Natural killer cell treated with Interleukin-12 subunit alpha and Interleukin-12 subunit beta and Interleukin-15 and Interleukin-18, amount 100 ng/mL, for 72 hours (primary cell): Measurements from ENCODE around the gene NIPSNAP2. TPM values are rescaled to one million over a fixed set of nuclear protein-coding genes. Genes with fewer than 3 reads are reported as not detected.
"Not testable (repeated sequence)": the region's sequence is repeated elsewhere in the genome, so short reads cannot be mapped to it uniquely, and the experiment has no call there.

Experiments used
- ATAC-seq, 2 donors: fragments of 150-1000 bp; cut with Tn5 transposase in 1 of 2; sonication (Bioruptor Pico), chemical (Tn5 transposase) in 1 of 2; 2 replicates each; pipeline ENCODE4 v1.10.0; 2021
- DNase-seq: peaks from one replicate; pipeline ENCODE4 v3.0.0; 2022; ENCODE audit warnings: low spot score
- H3K27ac Mint-ChIP-seq, 2 donors: 1 replicate in 1 of 2; 2 replicates in 1 of 2; pipeline ENCODE4 v1.8.0; 2022; ENCODE audit warnings: mixed read lengths in 2 of 2, mild to moderate bottlenecking in 1 of 2, moderate library complexity in 1 of 2
- H3K27me3 Mint-ChIP-seq, 2 donors: 1 replicate in 1 of 2; 2 replicates in 1 of 2; pipeline ENCODE4 v1.8.0; 2022; ENCODE audit warnings: mixed read lengths in 2 of 2
- H3K36me3 Mint-ChIP-seq: one replicate; pipeline ENCODE4 v1.8.0; 2022; ENCODE audit warnings: mixed read lengths
- H3K4me1 Mint-ChIP-seq, 2 donors: 1 replicate in 1 of 2; 2 replicates in 1 of 2; pipeline ENCODE4 v1.8.0; 2022; ENCODE audit warnings: low read depth in 2 of 2, mixed read lengths in 2 of 2, mild to moderate bottlenecking in 1 of 2
- H3K4me3 Mint-ChIP-seq: one replicate; pipeline ENCODE4 v1.8.0; 2022; ENCODE audit warnings: mixed read lengths
- H3K9me3 Mint-ChIP-seq: 2 replicates; pipeline ENCODE4 v1.8.0; 2022; ENCODE audit warnings: mixed read lengths
- total RNA-seq, 2 donors: library from RNA; stranded (reverse); gene quantifications; one replicate each; pipeline ENCODE4 v1.2.3, GENCODE V29; 2022

The NIPSNAP2 gene
- 10 to 100 TPM; 22.1 to 29.0 TPM for total RNA-seq

- H3K27ac Mint-ChIP-seq: peak within 1 kb of the TSS; percentile 77 to 87
- no peaks in the 10 kb centered on the region for H3K36me3 Mint-ChIP-seq
- no peaks in the 10 kb centered on the region for H3K9me3 Mint-ChIP-seq
- H3K27me3 Mint-ChIP-seq: no peaks in the 10 kb centered on the region
- H3K4me3 Mint-ChIP-seq: peak within 1 kb of the TSS; percentile 79
- peaks cover 15 to 27% of the 10 kb centered on the region in 2 donors for H3K4me1 Mint-ChIP-seq
- DNase-seq: peak; percentile 90
- ATAC-seq: peak; percentile 90 to 94
Measured at GRCh38 chr7:55964261-55965099, at the start of gene NIPSNAP2. Gene NIPSNAP2 (plus strand): TSS chr7:55964585. CDS start chr7:55964610, 25 bp downstream.

GRCh38 chr7:55917771-55918170 is 46.6 kb upstream of the NIPSNAP2 start:
- Mint-ChIP-seq H3K9me3 (no peaks in the 10 kb centered on the region), H3K27ac (no peak overlapping the region), H3K27me3 (no peaks in the 10 kb centered on the region), H3K4me3 (no peak overlapping the region), H3K36me3 (no peaks in the 10 kb centered on the region), H3K4me1 (no peaks in the 10 kb centered on the region)
- no peak for DNase-seq
- no peak for ATAC-seq

GRCh38 chr7:55928006-55928767 is 36.2 kb upstream of the NIPSNAP2 start:
- H3K4me3 Mint-ChIP-seq: no peak overlapping the region
- no peaks in the 10 kb centered on the region for H3K27me3 Mint-ChIP-seq
- DNase-seq: no peak
- peaks cover 0 to 3% of the 10 kb centered on the region in 2 donors for H3K4me1 Mint-ChIP-seq
- no peaks in the 10 kb centered on the region for H3K9me3 Mint-ChIP-seq
- no peak for ATAC-seq
- no peak overlapping the region for H3K27ac Mint-ChIP-seq
- H3K36me3 Mint-ChIP-seq: no peaks in the 10 kb centered on the region

- ATAC-seq: no peak
- Mint-ChIP-seq H3K36me3 (no peaks in the 10 kb centered on the region), H3K4me1 (peaks cover 0 to 3% of the 10 kb centered on the region in 2 donors)
Measured at GRCh38 chr7:55931421-55932151, 32.8 kb upstream of the NIPSNAP2 start.

GRCh38 chr7:55939514-55940123 is 24.8 kb upstream of the NIPSNAP2 start:
- H3K9me3 Mint-ChIP-seq: peaks cover 20% of the 10 kb centered on the region
- no peaks in the 10 kb centered on the region for H3K4me1 Mint-ChIP-seq
- peaks cover 17% of the 10 kb centered on the region for H3K36me3 Mint-ChIP-seq
- no peaks in the 10 kb centered on the region for H3K27me3 Mint-ChIP-seq
- ATAC-seq (no peak), DNase-seq (no peak)
- no peak overlapping the region for H3K27ac Mint-ChIP-seq
- no peak overlapping the region for H3K4me3 Mint-ChIP-seq

More at GRCh38 chr7:55931421-55932151, 32.8 kb upstream of the NIPSNAP2 start:
- Mint-ChIP-seq H3K27me3 (no peaks in the 10 kb centered on the region), H3K9me3 (no peaks in the 10 kb centered on the region), H3K27ac (no peak overlapping the region), H3K4me3 (no peak overlapping the region)
- no peak for DNase-seq

- Mint-ChIP-seq H3K36me3 (no peaks in the 10 kb centered on the region), H3K27me3 (peaks cover 0 to 5% of the 10 kb centered on the region in 2 donors), H3K27ac (no peak overlapping the region), H3K4me1 (peaks cover under 1 to 3% of the 10 kb centered on the region in 2 donors), H3K9me3 (peaks cover 4% of the 10 kb centered on the region), H3K4me3 (no peak overlapping the region)
- no peak for ATAC-seq
- DNase-seq: no peak
Measured at GRCh38 chr7:55946545-55946944, 17.8 kb upstream of the NIPSNAP2 start.

- no peaks in the 10 kb centered on the region for H3K9me3 Mint-ChIP-seq
- peaks cover 0 to 5% of the 10 kb centered on the region in 2 donors for H3K27me3 Mint-ChIP-seq
- H3K36me3 Mint-ChIP-seq: no peaks in the 10 kb centered on the region
- peak; percentile 94 for DNase-seq
- peak within 1 kb of the TSS; percentile 99 for H3K4me3 Mint-ChIP-seq
- H3K4me1 Mint-ChIP-seq: peaks cover 10 to 24% of the 10 kb centered on the region in 2 donors
- H3K27ac Mint-ChIP-seq: peak within 1 kb of the TSS; percentile 90 to 96
- peak; percentile 100 for ATAC-seq
Measured at GRCh38 chr7:55951637-55952351, 12.6 kb upstream of the NIPSNAP2 start, which contains the start of gene MRPS17. Gene MRPS17 (plus strand): TSS chr7:55951877. CDS start chr7:55953196, 1,319 bp downstream.

- H3K4me1 Mint-ChIP-seq: peaks cover 10 to 24% of the 10 kb centered on the region in 2 donors
- not testable (repeated sequence) for H3K27me3 Mint-ChIP-seq, ATAC-seq, H3K36me3 Mint-ChIP-seq, DNase-seq, H3K9me3 Mint-ChIP-seq
- H3K4me3 Mint-ChIP-seq: peak overlapping the region; percentile 99
- peak overlapping the region; percentile 90 to 96 for H3K27ac Mint-ChIP-seq
Measured at GRCh38 chr7:55952352-55952671, 12.1 kb upstream of the NIPSNAP2 start.

- H3K27ac Mint-ChIP-seq: peak overlapping the region in 1 of 2 donors; percentile 18
Measured at GRCh38 chr7:55953707-55954475, 10.5 kb upstream of the NIPSNAP2 start.

GRCh38 chr7:55957190-55957589 is 7.2 kb upstream of the NIPSNAP2 start:
- no peak for ATAC-seq
- H3K9me3 Mint-ChIP-seq: no peaks in the 10 kb centered on the region
- H3K36me3 Mint-ChIP-seq: no peaks in the 10 kb centered on the region
- H3K4me3 Mint-ChIP-seq: no peak overlapping the region
- no peak overlapping the region for H3K27ac Mint-ChIP-seq
- no peak for DNase-seq
- H3K27me3 Mint-ChIP-seq: no peaks in the 10 kb centered on the region
- H3K4me1 Mint-ChIP-seq: peaks cover 2 to 14% of the 10 kb centered on the region in 2 donors

More at GRCh38 chr7:55953707-55954475, 10.5 kb upstream of the NIPSNAP2 start:
- no peaks in the 10 kb centered on the region for H3K9me3 Mint-ChIP-seq
- H3K27me3 Mint-ChIP-seq: peaks cover 0 to 3% of the 10 kb centered on the region in 2 donors
- DNase-seq (no peak), ATAC-seq (no peak)
- H3K4me1 Mint-ChIP-seq: peaks cover 10 to 24% of the 10 kb centered on the region in 2 donors
- no peaks in the 10 kb centered on the region for H3K36me3 Mint-ChIP-seq
- H3K4me3 Mint-ChIP-seq: peak overlapping the region; percentile 99

GRCh38 chr7:55962014-55962413 is 2.4 kb upstream of the NIPSNAP2 start:
- no peak for DNase-seq
- Mint-ChIP-seq H3K27me3 (no peaks in the 10 kb centered on the region), H3K27ac (no peak overlapping the region), H3K4me3 (no peak overlapping the region), H3K9me3 (no peaks in the 10 kb centered on the region), H3K4me1 (peaks cover 10 to 15% of the 10 kb centered on the region in 2 donors), H3K36me3 (no peaks in the 10 kb centered on the region)
- no peak for ATAC-seq

GRCh38 chr7:55963584-55964168 is 709 bp upstream of the NIPSNAP2 start:
- peaks cover 10 to 19% of the 10 kb centered on the region in 2 donors for H3K4me1 Mint-ChIP-seq
- peak overlapping the region; percentile 67 for H3K4me3 Mint-ChIP-seq
- H3K9me3 Mint-ChIP-seq: no peaks in the 10 kb centered on the region
- ATAC-seq (no peak), DNase-seq (no peak)
- H3K27me3 Mint-ChIP-seq: no peaks in the 10 kb centered on the region
- H3K27ac Mint-ChIP-seq: peak overlapping the region; percentile 77 to 87
- no peaks in the 10 kb centered on the region for H3K36me3 Mint-ChIP-seq
